IPS-18a (cell line): ENCODE measurements around the gene ST6GALNAC6.
"Not testable (repeated sequence)": the region's sequence is repeated elsewhere in the genome, so short reads cannot be mapped to it uniquely, and the experiment has no call there.

ENCODE experiments used
- H3K27ac ChIP-seq: one replicate; pipeline ENCODE4 v1.5.1; 2013; ENCODE audit warnings: low read length
- H3K27me3 ChIP-seq: one replicate; pipeline ENCODE4 v1.6.1; 2013; ENCODE audit warnings: mild to moderate bottlenecking, low read length; ENCODE audit not compliant: control insufficient read depth, insufficient read depth
- H3K36me3 ChIP-seq: one replicate; pipeline ENCODE4 v1.6.1; 2013; ENCODE audit warnings: low read depth, low read length; ENCODE audit not compliant: control insufficient read depth
- H3K4me1 ChIP-seq: one replicate; pipeline ENCODE4 v1.6.1; 2013; ENCODE audit warnings: low read depth, low read length; ENCODE audit not compliant: control insufficient read depth
- H3K4me3 ChIP-seq: one replicate; pipeline ENCODE4 v1.5.1; 2013; ENCODE audit warnings: low read length
- H3K9ac ChIP-seq: one replicate; pipeline ENCODE4 v1.6.1; 2013; ENCODE audit warnings: mild to moderate bottlenecking, low read length, moderate library complexity
- H3K9me3 ChIP-seq: one replicate; pipeline ENCODE4 v1.6.1; 2013; ENCODE audit warnings: low read depth, low read length; ENCODE audit not compliant: control insufficient read depth

ST6GALNAC6 gene

GRCh38 chr9:127844821-127845359, 54.5 kb downstream of the ST6GALNAC6 start:
- no peak overlapping the region for H3K4me3 ChIP-seq
- H3K9me3 ChIP-seq = no peaks in the 10 kb centered on the region
- H3K27me3 ChIP-seq = no peaks in the 10 kb centered on the region
- H3K9ac ChIP-seq = no peak overlapping the region
- H3K36me3 ChIP-seq = no peaks in the 10 kb centered on the region
- H3K27ac ChIP-seq = peak overlapping the region; percentile 37
- H3K4me1 ChIP-seq = peaks cover 5% of the 10 kb centered on the region

- H3K4me1 ChIP-seq = peaks cover 5% of the 10 kb centered on the region
- H3K36me3 ChIP-seq = no peaks in the 10 kb centered on the region
- no peak overlapping the region for H3K4me3 ChIP-seq
- H3K9ac ChIP-seq = no peak overlapping the region
- no peak overlapping the region for H3K27ac ChIP-seq
- H3K27me3 ChIP-seq = no peaks in the 10 kb centered on the region
- H3K9me3 ChIP-seq = no peaks in the 10 kb centered on the region
Measured at GRCh38 chr9:127841087-127841835, 58.1 kb downstream of the ST6GALNAC6 start.

GRCh38 chr9:127838375-127839078, 60.9 kb downstream of the ST6GALNAC6 start:
- Histone ChIP-seq H3K9me3 (no peaks in the 10 kb centered on the region), H3K9ac (no peak overlapping the region), H3K27me3 (no peaks in the 10 kb centered on the region), H3K27ac (no peak overlapping the region), H3K4me1 (no peaks in the 10 kb centered on the region), H3K4me3 (no peak overlapping the region), H3K36me3 (no peaks in the 10 kb centered on the region)

GRCh38 chr9:127837346-127837745, 62.1 kb downstream of the ST6GALNAC6 start:
- no peaks in the 10 kb centered on the region for H3K27me3 ChIP-seq
- H3K36me3 ChIP-seq = no peaks in the 10 kb centered on the region
- H3K9me3 ChIP-seq = no peaks in the 10 kb centered on the region
- no peaks in the 10 kb centered on the region for H3K4me1 ChIP-seq
- no peak overlapping the region for H3K9ac ChIP-seq
- H3K4me3 ChIP-seq = no peak overlapping the region
- H3K27ac ChIP-seq = no peak overlapping the region

- H3K4me1 ChIP-seq, H3K9ac ChIP-seq, H3K9me3 ChIP-seq, H3K36me3 ChIP-seq, H3K27me3 ChIP-seq, H3K4me3 ChIP-seq, H3K27ac ChIP-seq: not testable (repeated sequence)
Measured at GRCh38 chr9:127836561-127836960, 62.8 kb downstream of the ST6GALNAC6 start.

GRCh38 chr9:127835991-127836516, 63.3 kb downstream of the ST6GALNAC6 start:
- H3K36me3 ChIP-seq = no peaks in the 10 kb centered on the region
- H3K27me3 ChIP-seq = no peaks in the 10 kb centered on the region
- H3K9ac ChIP-seq = no peak overlapping the region
- H3K4me1 ChIP-seq = no peaks in the 10 kb centered on the region
- no peaks in the 10 kb centered on the region for H3K9me3 ChIP-seq
- no peak overlapping the region for H3K27ac ChIP-seq
- H3K4me3 ChIP-seq = no peak overlapping the region
